Natural killer cell (primary cell): ENCODE results near the gene CLDN15. TPM values are rescaled to one million over a fixed set of nuclear protein-coding genes. Genes with fewer than 3 reads are reported as not detected.

Source experiments
- ATAC-seq, 3 donors: fragments of 150-1000 bp in 2 of 3; fragments of 200-7000 bp in 1 of 3; cut with Tn5 transposase; 1 replicate in 1 of 3; 2 replicates in 2 of 3; pipeline ENCODE4 v1.10.0; 2021; ENCODE audit warnings: mild to moderate bottlenecking in 2 of 3, moderate library complexity in 2 of 3
- DNase-seq, 2 donors: peaks; one replicate each; pipeline versions ENCODE4 v3.0.0 to v3.0.0-alpha.2; 2013 to 2021; ENCODE audit warnings: mixed read lengths in 1 of 2
- H3K27ac ChIP-seq: one replicate; pipeline ENCODE4 v1.5.1; 2013; ENCODE audit warnings: mild to moderate bottlenecking, low read length
- H3K27me3 ChIP-seq: one replicate; pipeline ENCODE4 v1.6.1; 2013; ENCODE audit warnings: low read length; ENCODE audit not compliant: control insufficient read depth, insufficient read depth
- H3K36me3 ChIP-seq: one replicate; pipeline ENCODE4 v1.6.1; 2013; ENCODE audit warnings: low read length; ENCODE audit not compliant: control insufficient read depth, insufficient read depth
- H3K4me1 ChIP-seq: one replicate; pipeline ENCODE4 v1.6.1; 2013; ENCODE audit warnings: low read length; ENCODE audit not compliant: control insufficient read depth, insufficient read depth
- H3K4me3 ChIP-seq: one replicate; pipeline ENCODE4 v1.5.1; 2013; ENCODE audit warnings: low read length
- H3K9me3 ChIP-seq: one replicate; pipeline ENCODE4 v1.6.1; 2013; ENCODE audit warnings: low read length; ENCODE audit not compliant: control insufficient read depth, insufficient read depth
- H3K27ac Mint-ChIP-seq, 2 donors: one replicate each; pipeline ENCODE4 v1.8.0; 2022; ENCODE audit warnings: mild to moderate bottlenecking in 2 of 2, mixed read lengths in 2 of 2, moderate library complexity in 1 of 2
- H3K27me3 Mint-ChIP-seq, 2 donors: one replicate each; pipeline ENCODE4 v1.8.0; 2022; ENCODE audit warnings: low read depth in 2 of 2, mixed read lengths in 2 of 2
- H3K36me3 Mint-ChIP-seq: one replicate; pipeline ENCODE4 v1.8.0; 2022; ENCODE audit warnings: mixed read lengths
- H3K4me1 Mint-ChIP-seq, 2 donors: one replicate each; pipeline ENCODE4 v1.8.0; 2022; ENCODE audit warnings: mixed read lengths in 2 of 2
- H3K4me3 Mint-ChIP-seq: one replicate; pipeline ENCODE4 v1.8.0; 2022; ENCODE audit warnings: mild to moderate bottlenecking, moderate library complexity, mixed read lengths
- H3K9me3 Mint-ChIP-seq, 2 donors: one replicate each; pipeline ENCODE4 v1.8.0; 2022; ENCODE audit warnings: mixed read lengths in 2 of 2
- CTCF ChIP-seq: fragments of 200-600 bp; IDR thresholded peaks from one replicate; pipeline ENCODE4 v1.8.0; 2022; ENCODE audit warnings: antibody characterized with exemption
- WGBS: methylation state at CpG from one replicate; pipeline ENCODE4 v1.1.7; 2013; ENCODE audit warnings: missing lambda C conversion rate; ENCODE audit not compliant: insufficient coverage; 5-methylcytosine and 5-hydroxymethylcytosine counted together
- intact Hi-C: fragments of 100-400 bp; cut with micrococcal nuclease; formaldehyde crosslinking; loops from one replicate; pipeline ENCODE4 v1.14.2; 2022
- total RNA-seq, 4 donors: library from RNA; stranded (reverse); fragments of 120-200 nt in 1 of 4; gene quantifications; one replicate each; pipeline versions ENCODE4 v1.2.3 to v1.2.4, GENCODE V29; 2013 to 2022

CLDN15 gene
- total RNA-seq, 3 donors from 2014 or later (not counting 1 experiment from before 2014, with no cell fraction given): 13.7 to 22.0 (median 19.3) TPM

DNA sequence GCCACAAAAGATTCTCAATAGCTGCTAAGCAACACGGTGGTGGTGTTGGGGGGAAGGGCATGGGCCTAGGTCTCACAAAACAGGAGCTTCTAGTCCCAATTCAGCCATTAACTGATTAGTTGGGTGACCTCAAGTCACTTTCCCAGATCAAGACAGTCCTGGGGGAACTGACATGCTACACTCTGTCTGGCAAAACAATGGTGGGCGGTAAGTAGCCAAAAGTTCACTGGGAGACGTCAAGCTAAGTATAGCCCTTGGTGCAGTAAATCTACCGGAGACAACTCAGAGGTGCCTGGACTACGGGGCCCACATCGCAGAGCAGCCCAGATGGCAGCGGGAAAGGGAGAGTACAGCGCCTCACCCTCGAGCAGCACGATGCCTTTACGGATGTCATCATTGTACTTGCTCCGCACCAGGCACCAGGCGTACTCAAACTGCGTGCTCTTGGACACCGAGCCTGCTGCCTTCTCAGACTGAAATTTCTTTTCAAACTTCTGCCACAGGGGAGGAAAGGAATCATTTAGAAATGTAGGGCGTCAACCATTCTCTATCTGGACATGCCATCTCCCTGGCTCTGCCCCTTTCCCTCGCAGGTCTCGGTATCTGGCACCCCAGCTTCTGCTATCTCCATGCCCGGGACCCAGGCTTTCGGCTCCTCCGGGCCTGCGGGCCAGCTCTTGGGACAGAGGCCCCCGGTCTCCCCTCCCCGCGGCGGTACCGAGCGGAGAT is 6.2 kb upstream of the CLDN15 start:
- intact Hi-C loops: loop anchor here (1.0 to 2.0 kb wide), 4 partner anchors 8 to 99 kb away; partner anchors contain the start of genes IFT22 and PLOD3
- peak overlapping the region; percentile 89 for H3K27ac ChIP-seq
- TF ChIP-seq CTCF: peak; percentile 97
- H3K27ac Mint-ChIP-seq: peak overlapping the region; percentile 95 to 99
- peaks cover 22 to 33% of the 10 kb centered on the region in 2 donors for H3K4me1 Mint-ChIP-seq
- peak in 1 of 2 donors; percentile 44 for DNase-seq
- H3K27me3 ChIP-seq: no peaks in the 10 kb centered on the region
- H3K36me3 ChIP-seq: peaks cover 14% of the 10 kb centered on the region
- H3K27me3 Mint-ChIP-seq: no peaks in the 10 kb centered on the region
- H3K9me3 ChIP-seq: no peaks in the 10 kb centered on the region
- H3K4me1 ChIP-seq: peaks cover 21% of the 10 kb centered on the region
- H3K9me3 Mint-ChIP-seq: no peaks in the 10 kb centered on the region
- peak overlapping the region; percentile 83 for H3K4me3 ChIP-seq
- H3K4me3 Mint-ChIP-seq: peak overlapping the region; percentile 98
- H3K36me3 Mint-ChIP-seq: no peaks in the 10 kb centered on the region
- 22% methylated on average over 27 of the region's 28 CpGs for WGBS
- ATAC-seq: no peak

DNA sequence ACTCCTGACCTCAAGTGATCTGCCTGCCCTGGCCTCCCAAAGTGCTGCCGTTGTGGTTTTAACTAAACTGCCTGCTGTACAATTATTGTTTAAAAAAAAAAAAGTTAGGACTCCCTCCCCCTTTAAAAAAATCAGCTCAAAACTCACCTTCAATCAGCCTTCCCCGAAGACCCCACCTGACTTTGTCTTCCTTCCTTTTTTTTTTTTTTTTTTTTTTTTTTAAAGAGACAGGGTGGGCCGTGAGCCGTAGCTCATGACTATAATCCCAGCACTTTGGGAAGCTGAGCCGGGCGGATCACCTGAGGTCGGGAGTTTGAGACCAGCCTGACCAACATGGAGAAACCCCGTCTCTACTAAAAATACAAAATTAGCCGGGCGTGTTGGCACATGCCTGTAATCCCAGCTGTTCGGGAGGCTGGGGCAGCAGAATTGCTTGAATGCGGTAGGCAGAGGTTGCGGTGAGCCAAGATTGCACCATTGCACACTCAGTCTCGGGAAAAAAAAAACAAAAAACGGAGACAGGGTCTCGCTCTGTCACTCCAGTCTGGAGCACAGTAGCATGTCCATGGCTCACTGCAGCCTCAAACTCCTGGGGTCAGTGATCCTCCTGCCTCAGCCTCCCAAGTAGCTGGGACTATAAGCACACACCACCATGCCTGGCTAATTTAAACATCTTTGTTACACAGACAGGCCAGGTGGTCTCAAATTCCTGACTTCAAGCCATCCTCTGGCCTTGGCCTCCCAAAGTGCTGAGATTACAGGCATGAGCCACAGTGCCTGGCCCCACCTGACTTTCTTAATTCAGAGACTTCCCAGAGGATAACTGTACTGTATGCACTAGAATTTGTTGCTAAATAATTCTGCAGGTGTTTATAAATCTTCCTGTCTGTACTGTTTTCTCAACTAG is 4.1 kb upstream of the CLDN15 start:
- 70% methylated on average over 16 of the region's 16 CpGs for WGBS
- DNase-seq (no peak), ATAC-seq (no peak)
- no peak overlapping the region for H3K27ac Mint-ChIP-seq
- H3K36me3 ChIP-seq: peaks cover 20% of the 10 kb centered on the region
- H3K27ac ChIP-seq: no peak overlapping the region
- no peak for TF ChIP-seq CTCF
- H3K4me1 ChIP-seq: peaks cover 21% of the 10 kb centered on the region
- H3K4me3 Mint-ChIP-seq: no peak overlapping the region
- H3K27me3 Mint-ChIP-seq: no peaks in the 10 kb centered on the region
- no peaks in the 10 kb centered on the region for H3K9me3 Mint-ChIP-seq
- peaks cover 17 to 32% of the 10 kb centered on the region in 2 donors for H3K4me1 Mint-ChIP-seq
- intact Hi-C loops: no loop called here
- H3K9me3 ChIP-seq: no peaks in the 10 kb centered on the region
- no peak overlapping the region for H3K4me3 ChIP-seq
- no peaks in the 10 kb centered on the region for H3K36me3 Mint-ChIP-seq
- H3K27me3 ChIP-seq: no peaks in the 10 kb centered on the region

GRCh38 chr7:101241015-101241363 is 3.4 kb upstream of the CLDN15 start:
- H3K4me1 Mint-ChIP-seq: peaks cover 17 to 32% of the 10 kb centered on the region in 2 donors
- H3K27me3 Mint-ChIP-seq: no peaks in the 10 kb centered on the region
- DNase-seq: no peak
- H3K27ac ChIP-seq: no peak overlapping the region
- no peaks in the 10 kb centered on the region for H3K9me3 Mint-ChIP-seq
- H3K4me1 ChIP-seq: peaks cover 21% of the 10 kb centered on the region
- H3K27ac Mint-ChIP-seq: no peak overlapping the region
- no peak overlapping the region for H3K4me3 ChIP-seq
- peaks cover 20% of the 10 kb centered on the region for H3K36me3 ChIP-seq
- ATAC-seq: no peak
- TF ChIP-seq CTCF: no peak
- intact Hi-C loops: no loop called here
- H3K9me3 ChIP-seq: no peaks in the 10 kb centered on the region
- 91% methylated on average over 12 of the region's 12 CpGs for WGBS
- H3K27me3 ChIP-seq: no peaks in the 10 kb centered on the region
- H3K4me3 Mint-ChIP-seq: no peak overlapping the region
- H3K36me3 Mint-ChIP-seq: no peaks in the 10 kb centered on the region
